Measurements from ENCODE around the gene TSPAN9. TPM values are rescaled to one million over a fixed set of nuclear protein-coding genes. Genes with fewer than 3 reads are reported as not detected.

Gene TSPAN9
- total RNA-seq, 1 donor from 2014 or later: 7.8 TPM

GRCh38 chr12:3218228-3219171 is 141.3 kb downstream of the TSPAN9 start:
- H3K36me3 ChIP-seq: no peaks in the 10 kb centered on the region
- Mint-ChIP-seq H3K27me3 (ENCODE audit: insufficient read depth, low read depth) (peaks cover 4% of the 10 kb centered on the region), H3K36me3 (no peaks in the 10 kb centered on the region), H3K4me3 (peak overlapping the region; percentile 39), H3K9me3 (no peaks in the 10 kb centered on the region), H3K27ac (peak overlapping the region; percentile 8), H3K4me1 (peaks cover 43% of the 10 kb centered on the region)
- no peak for TF ChIP-seq EZH2phosphoT487 (IDR thresholded peaks at IDR 0.05)
- TF ChIP-seq EZH2 (IDR thresholded peaks at IDR 0.05): no peak
- no peak for DNase-seq (ENCODE audit: low spot score)
- no peaks in the 10 kb centered on the region for H3K9me3 ChIP-seq (ENCODE audit: low read depth)
- H3K4me2 ChIP-seq: no peak overlapping the region
- H3K27me3 ChIP-seq: no peaks in the 10 kb centered on the region
- no peak overlapping the region for H2AFZ ChIP-seq (replicated peaks)
- H3K79me2 ChIP-seq (ENCODE audit: low read depth): no peaks in the 10 kb centered on the region
- peaks cover 8% of the 10 kb centered on the region for H4K20me1 ChIP-seq (ENCODE audit: low read depth)
- no peak overlapping the region for H3K27ac ChIP-seq
- no peak overlapping the region for H3K4me3 ChIP-seq
- peaks cover 20% of the 10 kb centered on the region for H3K4me1 ChIP-seq
- H3K9ac ChIP-seq: no peak overlapping the region
- peaks cover 19% of the 10 kb centered on the region for H3F3A ChIP-seq (ENCODE audit: low read depth)

GRCh38 chr12:3219233-3219632 is 142.1 kb downstream of the TSPAN9 start:
- Histone ChIP-seq H3K27ac (no peak overlapping the region), H3K4me1 (peaks cover 13% of the 10 kb centered on the region), H3K79me2 (ENCODE audit: low read depth) (no peaks in the 10 kb centered on the region), H3K4me3 (no peak overlapping the region), H2AFZ (replicated peaks) (no peak overlapping the region), H4K20me1 (ENCODE audit: low read depth) (peaks cover 15% of the 10 kb centered on the region), H3K9ac (no peak overlapping the region), H3K4me2 (no peak overlapping the region), H3K9me3 (ENCODE audit: low read depth) (no peaks in the 10 kb centered on the region), H3F3A (ENCODE audit: low read depth) (peaks cover 11% of the 10 kb centered on the region), H3K27me3 (no peaks in the 10 kb centered on the region), H3K36me3 (no peaks in the 10 kb centered on the region)
- Mint-ChIP-seq H3K9me3 (no peaks in the 10 kb centered on the region), H3K4me3 (no peak overlapping the region), H3K27ac (no peak overlapping the region), H3K4me1 (peaks cover 39% of the 10 kb centered on the region), H3K27me3 (ENCODE audit: insufficient read depth, low read depth) (peaks cover 4% of the 10 kb centered on the region), H3K36me3 (no peaks in the 10 kb centered on the region)
- TF ChIP-seq EZH2 (IDR thresholded peaks at IDR 0.05): no peak
- no peak for DNase-seq (ENCODE audit: low spot score)

- H3K27ac ChIP-seq: no peak overlapping the region
- H3K4me1 ChIP-seq: peaks cover 6% of the 10 kb centered on the region
- Mint-ChIP-seq H3K27me3 (ENCODE audit: insufficient read depth, low read depth) (peaks cover 6% of the 10 kb centered on the region), H3K27ac (no peak overlapping the region), H3K4me1 (peaks cover 37% of the 10 kb centered on the region), H3K4me3 (no peak overlapping the region), H3K9me3 (no peaks in the 10 kb centered on the region), H3K36me3 (no peaks in the 10 kb centered on the region)
- no peaks in the 10 kb centered on the region for H3K79me2 ChIP-seq (ENCODE audit: low read depth)
- DNase-seq (ENCODE audit: low spot score): no peak
- no peaks in the 10 kb centered on the region for H3K9me3 ChIP-seq (ENCODE audit: low read depth)
- no peaks in the 10 kb centered on the region for H3F3A ChIP-seq (ENCODE audit: low read depth)
- peaks cover 13% of the 10 kb centered on the region for H4K20me1 ChIP-seq (ENCODE audit: low read depth)
- no peak overlapping the region for H3K9ac ChIP-seq
- H3K36me3 ChIP-seq: no peaks in the 10 kb centered on the region
- no peak overlapping the region for H3K4me2 ChIP-seq
- H2AFZ ChIP-seq (replicated peaks): no peak overlapping the region
- no peak overlapping the region for H3K4me3 ChIP-seq
- no peaks in the 10 kb centered on the region for H3K27me3 ChIP-seq
- TF ChIP-seq EZH2phosphoT487 (IDR thresholded peaks at IDR 0.05) (no peak), CTCF (IDR thresholded peaks at IDR 0.05) (no peak), EZH2 (IDR thresholded peaks at IDR 0.05) (no peak)
Observed at GRCh38 chr12:3220382-3221321, 143.5 kb downstream of the TSPAN9 start.

- Mint-ChIP-seq H3K4me1 (peaks cover 47% of the 10 kb centered on the region), H3K4me3 (no peak overlapping the region), H3K36me3 (no peaks in the 10 kb centered on the region), H3K27ac (no peak overlapping the region), H3K27me3 (ENCODE audit: insufficient read depth, low read depth) (peaks cover 10% of the 10 kb centered on the region), H3K9me3 (no peaks in the 10 kb centered on the region)
- TF ChIP-seq EZH2 (IDR thresholded peaks at IDR 0.05): no peak
- no peak for TF ChIP-seq EZH2phosphoT487 (IDR thresholded peaks at IDR 0.05)
- no peak for TF ChIP-seq CTCF (IDR thresholded peaks at IDR 0.05)
- no peaks in the 10 kb centered on the region for H3K79me2 ChIP-seq (ENCODE audit: low read depth)
- H3K4me1 ChIP-seq: peaks cover 7% of the 10 kb centered on the region
- no peaks in the 10 kb centered on the region for H3K27me3 ChIP-seq
- peaks cover 13% of the 10 kb centered on the region for H4K20me1 ChIP-seq (ENCODE audit: low read depth)
- H2AFZ ChIP-seq (replicated peaks): no peak overlapping the region
- no peak overlapping the region for H3K27ac ChIP-seq
- H3K4me2 ChIP-seq: no peak overlapping the region
- no peaks in the 10 kb centered on the region for H3K36me3 ChIP-seq
- no peak overlapping the region for H3K9ac ChIP-seq
- no peak overlapping the region for H3K4me3 ChIP-seq
- H3F3A ChIP-seq (ENCODE audit: low read depth): no peaks in the 10 kb centered on the region
- DNase-seq (ENCODE audit: low spot score): no peak
- no peaks in the 10 kb centered on the region for H3K9me3 ChIP-seq (ENCODE audit: low read depth)
Observed at GRCh38 chr12:3222306-3222705, 145.1 kb downstream of the TSPAN9 start.
